HCT116 (cell line): ENCODE measurements around the gene TBX3. TPM values are rescaled to one million over a fixed set of nuclear protein-coding genes. Genes with fewer than 3 reads are reported as not detected.

ENCODE experiments used
- EGR1 ChIP-seq: IDR thresholded peaks from 2 replicates; pipeline ENCODE4 v1.6.1; 2012; ENCODE audit warnings: low read depth
- POLR2AphosphoS5 ChIP-seq: IDR thresholded peaks from 2 replicates; pipeline ENCODE4 v1.6.1; 2011; ENCODE audit warnings: mild to moderate bottlenecking, low read depth, low read length, moderate library complexity
- YY1 ChIP-seq: IDR thresholded peaks from 2 replicates; pipeline ENCODE4 v1.6.1; 2011; ENCODE audit warnings: low read length, low read depth, moderate library complexity, mild to moderate bottlenecking; ENCODE audit not compliant: insufficient replicate concordance; ENCODE audit errors: extremely low read depth
- total RNA-seq: library from RNA; stranded (reverse); gene quantifications from one replicate; pipeline ENCODE4 v1.2.1, GENCODE V29; 2021; ENCODE audit not compliant: unreplicated experiment
- TF ChIP-seq, protein P1 (sequence below): IDR thresholded peaks from 2 replicates; pipeline ENCODE4 v1.6.1; 2012
- TF ChIP-seq, protein P2 (sequence below): IDR thresholded peaks from 2 replicates; pipeline ENCODE4 v1.6.1; 2012; ENCODE audit warnings: low read depth

TBX3 gene
- total RNA-seq, 1 experiment from 2014 or later = 12.8 TPM

DNA sequence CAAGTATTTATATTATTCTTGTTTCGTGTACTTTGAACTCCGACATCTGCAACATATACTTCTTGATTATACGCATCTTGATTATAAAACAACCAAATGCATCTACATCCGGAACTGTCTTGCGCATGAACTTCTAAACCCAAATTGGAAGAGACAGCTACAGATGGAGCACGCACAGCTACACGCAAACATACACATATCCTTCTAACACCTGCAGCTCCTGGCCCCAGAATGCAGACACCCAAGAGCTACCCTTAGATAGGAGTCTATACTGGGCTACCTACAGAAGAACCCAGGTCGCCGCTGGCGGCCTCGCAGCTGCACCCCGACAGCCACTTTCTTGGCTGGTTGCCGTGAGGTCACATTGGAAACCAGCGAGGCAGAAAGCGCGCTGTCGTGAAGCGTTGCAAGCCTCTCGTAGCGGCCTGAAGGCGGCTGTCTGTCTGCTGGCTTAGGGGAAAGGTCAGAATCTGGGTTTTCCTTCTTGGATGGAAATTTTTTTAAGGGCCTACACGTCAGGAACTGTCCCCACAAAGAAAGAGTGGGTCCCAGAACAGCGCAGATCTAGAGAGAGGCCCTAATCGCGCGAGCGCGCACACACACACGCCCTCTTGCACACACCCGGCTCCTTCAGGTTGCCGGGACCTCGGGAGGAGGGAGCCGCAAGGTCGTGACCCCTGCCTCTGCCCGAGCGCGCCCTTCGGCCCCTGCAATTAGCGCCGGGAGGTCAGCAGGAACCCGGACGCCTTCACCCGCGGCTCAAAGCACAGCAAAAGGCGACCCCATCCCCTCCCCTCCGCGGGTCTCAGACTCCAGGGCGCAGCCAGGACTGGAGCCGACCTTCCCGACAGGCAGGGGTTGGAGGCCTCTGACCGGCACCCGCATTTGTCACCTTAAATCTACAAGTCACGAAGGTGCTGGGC, 17.0 kb downstream of the TBX3 start (continued):
- TF ChIP-seq, protein P1, sequence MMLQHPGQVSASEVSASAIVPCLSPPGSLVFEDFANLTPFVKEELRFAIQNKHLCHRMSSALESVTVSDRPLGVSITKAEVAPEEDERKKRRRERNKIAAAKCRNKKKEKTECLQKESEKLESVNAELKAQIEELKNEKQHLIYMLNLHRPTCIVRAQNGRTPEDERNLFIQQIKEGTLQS = no peak
- TF ChIP-seq YY1 = no peak
- no peak for TF ChIP-seq POLR2AphosphoS5
- TF ChIP-seq, protein P2, sequence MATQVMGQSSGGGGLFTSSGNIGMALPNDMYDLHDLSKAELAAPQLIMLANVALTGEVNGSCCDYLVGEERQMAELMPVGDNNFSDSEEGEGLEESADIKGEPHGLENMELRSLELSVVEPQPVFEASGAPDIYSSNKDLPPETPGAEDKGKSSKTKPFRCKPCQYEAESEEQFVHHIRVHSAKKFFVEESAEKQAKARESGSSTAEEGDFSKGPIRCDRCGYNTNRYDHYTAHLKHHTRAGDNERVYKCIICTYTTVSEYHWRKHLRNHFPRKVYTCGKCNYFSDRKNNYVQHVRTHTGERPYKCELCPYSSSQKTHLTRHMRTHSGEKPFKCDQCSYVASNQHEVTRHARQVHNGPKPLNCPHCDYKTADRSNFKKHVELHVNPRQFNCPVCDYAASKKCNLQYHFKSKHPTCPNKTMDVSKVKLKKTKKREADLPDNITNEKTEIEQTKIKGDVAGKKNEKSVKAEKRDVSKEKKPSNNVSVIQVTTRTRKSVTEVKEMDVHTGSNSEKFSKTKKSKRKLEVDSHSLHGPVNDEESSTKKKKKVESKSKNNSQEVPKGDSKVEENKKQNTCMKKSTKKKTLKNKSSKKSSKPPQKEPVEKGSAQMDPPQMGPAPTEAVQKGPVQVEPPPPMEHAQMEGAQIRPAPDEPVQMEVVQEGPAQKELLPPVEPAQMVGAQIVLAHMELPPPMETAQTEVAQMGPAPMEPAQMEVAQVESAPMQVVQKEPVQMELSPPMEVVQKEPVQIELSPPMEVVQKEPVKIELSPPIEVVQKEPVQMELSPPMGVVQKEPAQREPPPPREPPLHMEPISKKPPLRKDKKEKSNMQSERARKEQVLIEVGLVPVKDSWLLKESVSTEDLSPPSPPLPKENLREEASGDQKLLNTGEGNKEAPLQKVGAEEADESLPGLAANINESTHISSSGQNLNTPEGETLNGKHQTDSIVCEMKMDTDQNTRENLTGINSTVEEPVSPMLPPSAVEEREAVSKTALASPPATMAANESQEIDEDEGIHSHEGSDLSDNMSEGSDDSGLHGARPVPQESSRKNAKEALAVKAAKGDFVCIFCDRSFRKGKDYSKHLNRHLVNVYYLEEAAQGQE = no peak
- TF ChIP-seq EGR1 = no peak
